ENCODE results near the gene ATAD3C. TPM values are rescaled to one million over a fixed set of nuclear protein-coding genes. Genes with fewer than 3 reads are reported as not detected.
"Not testable (repeated sequence)": the region's sequence is repeated elsewhere in the genome, so short reads cannot be mapped to it uniquely, and the experiment has no call there.

The ATAD3C gene
- total RNA-seq, 6 experiments from 2014 or later: 0.09 TPM; not detected in 5

DNA sequence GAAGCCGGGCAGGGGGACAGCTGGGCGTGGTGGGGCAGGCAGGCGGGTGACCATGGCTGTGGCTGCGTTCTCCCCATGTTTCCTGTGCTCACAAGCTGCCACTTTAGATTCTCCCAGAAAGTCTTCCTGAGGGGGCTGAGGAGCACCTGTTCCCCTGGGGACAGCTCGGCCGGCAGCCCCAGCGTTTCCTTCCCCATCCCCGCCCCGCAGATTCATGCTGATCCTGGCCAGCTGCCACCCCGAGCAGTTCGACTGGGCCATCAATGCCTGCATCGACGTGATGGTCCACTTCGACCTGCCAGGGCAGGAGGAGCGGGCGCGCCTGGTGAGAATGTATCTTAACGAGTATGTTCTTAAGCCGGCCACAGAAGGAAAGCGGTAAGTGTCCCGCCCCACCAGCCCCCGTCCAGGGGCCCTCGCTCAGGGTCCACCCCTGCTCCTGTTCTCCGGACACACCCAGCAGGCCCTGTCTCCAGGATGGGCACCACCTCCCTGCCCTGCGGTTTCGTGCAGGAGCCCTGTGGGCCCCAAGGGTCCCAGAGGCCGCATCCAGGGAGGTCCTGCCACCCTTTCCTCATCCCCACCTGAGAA lies 11.1 kb downstream of the ATAD3C start:
- TF ChIP-seq, protein P1, sequence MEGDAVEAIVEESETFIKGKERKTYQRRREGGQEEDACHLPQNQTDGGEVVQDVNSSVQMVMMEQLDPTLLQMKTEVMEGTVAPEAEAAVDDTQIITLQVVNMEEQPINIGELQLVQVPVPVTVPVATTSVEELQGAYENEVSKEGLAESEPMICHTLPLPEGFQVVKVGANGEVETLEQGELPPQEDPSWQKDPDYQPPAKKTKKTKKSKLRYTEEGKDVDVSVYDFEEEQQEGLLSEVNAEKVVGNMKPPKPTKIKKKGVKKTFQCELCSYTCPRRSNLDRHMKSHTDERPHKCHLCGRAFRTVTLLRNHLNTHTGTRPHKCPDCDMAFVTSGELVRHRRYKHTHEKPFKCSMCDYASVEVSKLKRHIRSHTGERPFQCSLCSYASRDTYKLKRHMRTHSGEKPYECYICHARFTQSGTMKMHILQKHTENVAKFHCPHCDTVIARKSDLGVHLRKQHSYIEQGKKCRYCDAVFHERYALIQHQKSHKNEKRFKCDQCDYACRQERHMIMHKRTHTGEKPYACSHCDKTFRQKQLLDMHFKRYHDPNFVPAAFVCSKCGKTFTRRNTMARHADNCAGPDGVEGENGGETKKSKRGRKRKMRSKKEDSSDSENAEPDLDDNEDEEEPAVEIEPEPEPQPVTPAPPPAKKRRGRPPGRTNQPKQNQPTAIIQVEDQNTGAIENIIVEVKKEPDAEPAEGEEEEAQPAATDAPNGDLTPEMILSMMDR (IDR thresholded peaks at IDR 0.05): no peak
- Mint-ChIP-seq H3K4me3 (no peak overlapping the region), H3K27me3 (ENCODE audit: insufficient read depth) (0 out of 2 replicates have a peak, but pooled peaks cover 2% of the 10 kb centered on the region), H3K36me3 (ENCODE audit: low read depth) (no peaks in the 10 kb centered on the region), H3K9me3 (no peaks in the 10 kb centered on the region), H3K4me1 (ENCODE audit: low read depth) (no peaks in the 10 kb centered on the region), H3K27ac (no peak overlapping the region)
- no peak for DNase-seq

DNA sequence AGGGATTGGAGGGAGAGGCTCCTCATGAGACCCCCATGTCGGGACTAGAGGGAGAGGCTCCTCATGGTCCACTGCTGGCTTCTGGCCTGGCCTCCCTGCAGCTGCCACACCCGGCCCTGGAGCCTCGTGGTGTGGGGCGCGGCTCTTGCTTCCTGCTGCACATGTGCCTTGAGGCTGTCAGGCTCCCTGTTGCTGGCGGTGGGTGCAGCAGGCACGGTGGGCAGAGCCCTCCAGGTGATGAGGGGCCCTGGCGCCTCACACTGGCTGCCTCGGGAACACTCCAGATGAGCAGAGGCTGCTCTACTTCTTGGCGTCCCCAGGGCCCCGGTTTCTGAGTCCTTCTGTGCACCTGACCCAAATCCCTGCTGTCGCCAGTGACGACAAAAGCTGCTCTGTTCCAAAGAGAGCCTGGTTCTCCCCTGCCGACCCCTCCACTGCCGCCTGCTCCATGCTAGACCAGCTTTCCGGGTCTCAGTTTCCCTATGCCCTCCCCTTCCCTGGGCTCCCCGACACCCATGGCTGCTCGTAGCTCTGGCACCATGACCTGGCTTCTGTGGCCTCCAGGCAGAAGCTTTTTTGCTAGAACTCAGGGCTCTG lies 12.3 kb downstream of the ATAD3C start:
- Mint-ChIP-seq H3K27ac (no peak overlapping the region), H3K27me3 (ENCODE audit: insufficient read depth) (0 out of 2 replicates have a peak, but pooled peaks cover 2% of the 10 kb centered on the region), H3K36me3 (ENCODE audit: low read depth) (peaks cover 3% of the 10 kb centered on the region; the same call in 1 of the 2 replicates), H3K4me3 (no peak overlapping the region), H3K9me3 (peaks cover 3% of the 10 kb centered on the region; the same call in 1 of the 2 replicates), H3K4me1 (ENCODE audit: low read depth) (no peaks in the 10 kb centered on the region)
- TF ChIP-seq, protein P1 (IDR thresholded peaks at IDR 0.05): no peak
- DNase-seq: no peak

DNA sequence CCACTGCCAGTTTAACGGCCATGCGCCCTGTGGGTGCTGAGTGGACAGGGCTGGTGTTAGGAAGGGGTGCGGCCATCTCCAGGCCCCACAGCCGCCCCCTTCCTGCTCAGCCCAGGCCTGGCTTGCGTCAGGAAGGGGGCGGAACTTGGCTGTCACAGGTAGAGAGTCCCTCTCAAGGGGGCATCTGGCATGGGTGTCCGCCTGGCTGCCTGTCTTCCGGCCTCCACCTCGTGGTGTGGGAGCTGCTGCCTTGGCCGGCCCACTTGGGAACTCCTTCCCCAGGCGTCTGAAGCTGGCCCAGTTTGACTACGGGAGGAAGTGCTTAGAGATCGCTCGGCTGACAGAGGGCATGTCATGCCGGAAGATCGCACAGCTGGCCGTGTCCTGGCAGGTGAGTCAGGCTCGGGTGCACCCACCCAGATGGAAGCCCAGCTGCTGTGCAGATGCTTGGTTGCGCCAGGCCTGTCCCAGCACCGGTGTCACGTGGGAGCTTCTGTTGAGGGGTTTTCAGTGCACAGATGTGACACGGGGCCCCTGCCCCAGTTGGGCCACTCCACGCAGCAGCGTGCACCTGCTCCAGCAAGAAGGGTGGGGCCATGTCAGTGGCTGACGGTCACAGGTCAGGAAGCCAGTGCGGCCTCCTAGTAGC lies 13.0 kb downstream of the ATAD3C start:
- Mint-ChIP-seq H3K9me3 (peaks cover 3% of the 10 kb centered on the region; the same call in 1 of the 2 replicates), H3K4me3 (no peak overlapping the region), H3K27me3 (ENCODE audit: insufficient read depth) (0 out of 2 replicates have a peak, but pooled peaks cover 2% of the 10 kb centered on the region), H3K36me3 (ENCODE audit: low read depth) (peaks cover 3% of the 10 kb centered on the region; the same call in 1 of the 2 replicates), H3K27ac (no peak overlapping the region), H3K4me1 (ENCODE audit: low read depth) (no peaks in the 10 kb centered on the region)
- no peak for DNase-seq
- TF ChIP-seq, protein P1 (IDR thresholded peaks at IDR 0.05): no peak

DNA sequence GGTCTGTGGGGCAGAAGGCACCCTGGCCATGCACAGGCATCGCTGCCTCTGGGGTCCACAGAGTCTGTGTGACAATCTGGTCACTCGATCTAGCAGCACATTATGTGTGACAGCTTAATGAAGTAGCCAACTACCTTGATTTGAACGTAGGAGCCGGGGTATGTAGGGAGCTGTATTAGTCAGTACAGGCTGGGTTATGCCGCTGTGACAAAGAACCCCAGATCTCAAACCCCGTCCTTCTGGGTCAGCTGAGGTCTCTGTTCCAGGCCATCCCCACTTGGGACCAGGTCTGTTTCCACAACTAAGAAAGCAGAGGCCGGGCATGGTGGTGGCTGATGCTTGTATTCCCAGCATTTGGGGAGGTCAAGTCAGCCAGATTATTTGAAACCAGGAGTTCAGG lies 13.8 kb downstream of the ATAD3C start:
- H3K27ac Mint-ChIP-seq: no peak overlapping the region
- 0 out of 2 replicates have a peak, but pooled peaks cover 2% of the 10 kb centered on the region for H3K27me3 Mint-ChIP-seq (ENCODE audit: insufficient read depth)
- DNase-seq: no peak
- peaks cover 3% of the 10 kb centered on the region; the same call in 1 of the 2 replicates for H3K9me3 Mint-ChIP-seq
- no peak overlapping the region for H3K4me3 Mint-ChIP-seq
- H3K36me3 Mint-ChIP-seq (ENCODE audit: low read depth): peaks cover 3% of the 10 kb centered on the region; the same call in 1 of the 2 replicates
- TF ChIP-seq, protein P1 (IDR thresholded peaks at IDR 0.05): no peak
- H3K4me1 Mint-ChIP-seq (ENCODE audit: low read depth): no peaks in the 10 kb centered on the region

DNA sequence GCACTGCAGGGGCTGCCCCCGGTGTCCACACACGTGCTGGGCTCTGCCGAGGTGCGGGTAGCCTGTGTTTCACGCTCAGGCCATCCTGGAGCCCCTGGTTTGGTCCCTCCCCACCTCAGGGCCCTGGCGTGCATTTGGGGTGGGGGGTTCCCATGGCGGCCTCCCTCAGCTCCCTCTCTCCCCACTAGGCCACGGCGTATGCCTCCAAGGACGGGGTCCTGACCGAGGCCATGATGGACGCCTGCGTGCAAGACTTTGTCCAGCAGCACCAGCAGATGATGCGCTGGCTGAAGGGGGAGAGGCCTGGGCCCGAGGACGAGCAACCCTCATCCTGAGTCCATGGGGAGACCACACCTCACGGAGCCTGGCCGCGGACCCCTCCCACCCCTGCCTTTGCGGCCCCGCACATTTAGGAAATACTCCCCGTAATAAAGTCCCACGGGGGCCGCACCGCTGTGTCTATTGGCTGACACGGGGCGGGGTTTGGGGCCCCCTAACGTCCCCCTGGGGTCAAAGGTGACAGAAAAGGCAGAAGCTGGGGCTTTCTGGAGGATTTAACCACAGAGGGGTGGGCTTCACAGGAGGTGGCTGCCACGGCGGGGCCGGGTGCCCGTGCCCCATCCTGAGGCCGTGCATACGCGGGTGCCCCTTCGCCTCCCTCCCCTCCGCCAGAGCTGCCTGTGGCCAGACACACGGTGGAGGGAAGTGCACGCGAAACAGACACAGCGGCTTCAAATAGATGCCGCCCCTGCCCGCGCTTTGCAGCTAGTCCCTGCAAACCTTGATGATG lies 18.9 kb downstream of the ATAD3C start:
- H3K4me3 Mint-ChIP-seq; H3K36me3 Mint-ChIP-seq (ENCODE audit: low read depth): not testable (repeated sequence)

More for the DNA sequence above, 18.9 kb downstream of the ATAD3C start:
- peaks cover 18% of the 10 kb centered on the region for H3K4me1 Mint-ChIP-seq (ENCODE audit: low read depth)
- DNase-seq; H3K9me3 Mint-ChIP-seq; H3K27ac Mint-ChIP-seq; H3K27me3 Mint-ChIP-seq (ENCODE audit: insufficient read depth): not testable (repeated sequence)
